NCI-H2081 treated with DMSO at 0.1 percent for 48 hours (cell line): ENCODE measurements around the gene KIF25.

Experiments used
- DNase-seq: peaks from one replicate; lab custom pipeline; 2025; lab: John Stamatoyannopoulos, UW

Gene KIF25

GRCh38 chr6:168037856-168038255, 40.4 kb downstream of the KIF25 start:
- no peak for DNase-seq

- DNase-seq = no peak
Observed at GRCh38 chr6:168038576-168039140, 41.2 kb downstream of the KIF25 start.

- DNase-seq = no peak
Observed at GRCh38 chr6:168039301-168039700, 41.8 kb downstream of the KIF25 start.

- no peak for DNase-seq
Observed at GRCh38 chr6:168039849-168040248, 42.4 kb downstream of the KIF25 start.

GRCh38 chr6:168040856-168041496, 43.5 kb downstream of the KIF25 start:
- DNase-seq = no peak

- no peak for DNase-seq
Observed at GRCh38 chr6:168041928-168042327, 44.5 kb downstream of the KIF25 start.

GRCh38 chr6:168042426-168043192, 45.1 kb downstream of the KIF25 start:
- DNase-seq = no peak

GRCh38 chr6:168043193-168043847, 45.8 kb downstream of the KIF25 start:
- no peak for DNase-seq

GRCh38 chr6:168043848-168044415, 46.5 kb downstream of the KIF25 start:
- DNase-seq = no peak

- no peak for DNase-seq
Observed at GRCh38 chr6:168044521-168045130, 47.2 kb downstream of the KIF25 start.

- DNase-seq = no peak
Observed at GRCh38 chr6:168045141-168045691, 47.7 kb downstream of the KIF25 start.

GRCh38 chr6:168045706-168046620, 48.5 kb downstream of the KIF25 start:
- DNase-seq = no peak

- no peak for DNase-seq
Observed at GRCh38 chr6:168046696-168047095, 49.2 kb downstream of the KIF25 start.

- no peak for DNase-seq
Observed at GRCh38 chr6:168047841-168048723, 50.6 kb downstream of the KIF25 start.

GRCh38 chr6:168048724-168049025, 51.2 kb downstream of the KIF25 start:
- DNase-seq = no peak

- no peak for DNase-seq
Observed at GRCh38 chr6:168049277-168049676, 51.8 kb downstream of the KIF25 start.

GRCh38 chr6:168049706-168050224, 52.3 kb downstream of the KIF25 start:
- DNase-seq = no peak

GRCh38 chr6:168050225-168050880, 52.9 kb downstream of the KIF25 start:
- no peak for DNase-seq
